ENCODE data around the gene MASP1. TPM values are rescaled to one million over a fixed set of nuclear protein-coding genes. Genes with fewer than 3 reads are reported as not detected.

Gene MASP1
- 0.76 and 5.2 TPM in 2 replicates for total RNA-seq (2012; rRNA removed)

- H3K4me2 ChIP-seq (ENCODE audit: low read length): peak within 1 kb of the TSS; percentile 60
- H3K4me3 ChIP-seq (ENCODE audit: low read length): peak within 1 kb of the TSS; percentile 5
- H3K36me3 ChIP-seq (ENCODE audit: insufficient read depth, low read length): no peaks in the 10 kb centered on the region
- H3K9me3 ChIP-seq (replicated peaks; ENCODE audit: low read length): no peaks in the 10 kb centered on the region
- H3K27me3 ChIP-seq (ENCODE audit: control insufficient read depth, insufficient read depth, low read length): no peaks in the 10 kb centered on the region
- H3K4me1 ChIP-seq (ENCODE audit: control insufficient read depth, insufficient read depth, low read length): peaks cover 12% of the 10 kb centered on the region
- H3K9ac ChIP-seq (ENCODE audit: low read depth, low read length): peak within 1 kb of the TSS; percentile 11
These were observed at the start of gene MASP1 for GRCh38 chr3:187291512-187292132. Gene MASP1 (minus strand): TSS chr3:187291737. CDS start chr3:187291632, 105 bp downstream.

GRCh38 chr3:187340578-187340977 is 49.0 kb upstream of the MASP1 start:
- no peak overlapping the region for H3K4me3 ChIP-seq (ENCODE audit: low read length)
- no peaks in the 10 kb centered on the region for H3K9me3 ChIP-seq (replicated peaks; ENCODE audit: low read length)
- H3K4me2 ChIP-seq (ENCODE audit: low read length): no peak overlapping the region
- no peak overlapping the region for H3K9ac ChIP-seq (ENCODE audit: low read depth, low read length)
- peaks cover 11% of the 10 kb centered on the region for H3K27me3 ChIP-seq (ENCODE audit: control insufficient read depth, insufficient read depth, low read length)
- H3K36me3 ChIP-seq (ENCODE audit: insufficient read depth, low read length): no peaks in the 10 kb centered on the region
- no peaks in the 10 kb centered on the region for H3K4me1 ChIP-seq (ENCODE audit: control insufficient read depth, insufficient read depth, low read length)

- Histone ChIP-seq H3K36me3 (ENCODE audit: insufficient read depth, low read length) (no peaks in the 10 kb centered on the region), H3K4me3 (ENCODE audit: low read length) (no peak overlapping the region), H3K9me3 (replicated peaks; ENCODE audit: low read length) (no peaks in the 10 kb centered on the region), H3K9ac (ENCODE audit: low read depth, low read length) (no peak overlapping the region), H3K4me1 (ENCODE audit: control insufficient read depth, insufficient read depth, low read length) (no peaks in the 10 kb centered on the region), H3K4me2 (ENCODE audit: low read length) (no peak overlapping the region), H3K27me3 (ENCODE audit: control insufficient read depth, insufficient read depth, low read length) (peaks cover 15% of the 10 kb centered on the region)
These were observed 44.8 kb upstream of the MASP1 start for GRCh38 chr3:187336322-187336721.

- no peak overlapping the region for H3K4me2 ChIP-seq (ENCODE audit: low read length)
- H3K9me3 ChIP-seq (replicated peaks; ENCODE audit: low read length): no peaks in the 10 kb centered on the region
- H3K4me1 ChIP-seq (ENCODE audit: control insufficient read depth, insufficient read depth, low read length): no peaks in the 10 kb centered on the region
- no peak overlapping the region for H3K9ac ChIP-seq (ENCODE audit: low read depth, low read length)
- H3K27me3 ChIP-seq (ENCODE audit: control insufficient read depth, insufficient read depth, low read length): peaks cover 16% of the 10 kb centered on the region
- H3K36me3 ChIP-seq (ENCODE audit: insufficient read depth, low read length): no peaks in the 10 kb centered on the region
- no peak overlapping the region for H3K4me3 ChIP-seq (ENCODE audit: low read length)
These were observed 43.4 kb upstream of the MASP1 start for GRCh38 chr3:187334904-187335303.

GRCh38 chr3:187328691-187329090 is 37.2 kb upstream of the MASP1 start:
- Histone ChIP-seq H3K9ac (ENCODE audit: low read depth, low read length) (no peak overlapping the region), H3K36me3 (ENCODE audit: insufficient read depth, low read length) (no peaks in the 10 kb centered on the region)

GRCh38 chr3:187327845-187328244 is 36.3 kb upstream of the MASP1 start:
- no peaks in the 10 kb centered on the region for H3K4me1 ChIP-seq (ENCODE audit: control insufficient read depth, insufficient read depth, low read length)
- peaks cover 17% of the 10 kb centered on the region for H3K27me3 ChIP-seq (ENCODE audit: control insufficient read depth, insufficient read depth, low read length)
- no peaks in the 10 kb centered on the region for H3K9me3 ChIP-seq (replicated peaks; ENCODE audit: low read length)
- H3K36me3 ChIP-seq (ENCODE audit: insufficient read depth, low read length): no peaks in the 10 kb centered on the region
- no peak overlapping the region for H3K4me2 ChIP-seq (ENCODE audit: low read length)
- no peak overlapping the region for H3K4me3 ChIP-seq (ENCODE audit: low read length)
- no peak overlapping the region for H3K9ac ChIP-seq (ENCODE audit: low read depth, low read length)

More at GRCh38 chr3:187328691-187329090, 37.2 kb upstream of the MASP1 start:
- no peaks in the 10 kb centered on the region for H3K4me1 ChIP-seq (ENCODE audit: control insufficient read depth, insufficient read depth, low read length)
- H3K27me3 ChIP-seq (ENCODE audit: control insufficient read depth, insufficient read depth, low read length): peaks cover 17% of the 10 kb centered on the region
- H3K4me2 ChIP-seq (ENCODE audit: low read length): no peak overlapping the region
- no peaks in the 10 kb centered on the region for H3K9me3 ChIP-seq (replicated peaks; ENCODE audit: low read length)
- H3K4me3 ChIP-seq (ENCODE audit: low read length): no peak overlapping the region

GRCh38 chr3:187325632-187326031 is 34.1 kb upstream of the MASP1 start:
- H3K9ac ChIP-seq (ENCODE audit: low read depth, low read length): no peak overlapping the region
- no peak overlapping the region for H3K4me2 ChIP-seq (ENCODE audit: low read length)
- H3K4me3 ChIP-seq (ENCODE audit: low read length): no peak overlapping the region
- no peaks in the 10 kb centered on the region for H3K9me3 ChIP-seq (replicated peaks; ENCODE audit: low read length)
- H3K27me3 ChIP-seq (ENCODE audit: control insufficient read depth, insufficient read depth, low read length): peaks cover 11% of the 10 kb centered on the region
- H3K4me1 ChIP-seq (ENCODE audit: control insufficient read depth, insufficient read depth, low read length): no peaks in the 10 kb centered on the region
- H3K36me3 ChIP-seq (ENCODE audit: insufficient read depth, low read length): no peaks in the 10 kb centered on the region

GRCh38 chr3:187323091-187323490 is 31.6 kb upstream of the MASP1 start:
- H3K9ac ChIP-seq (ENCODE audit: low read depth, low read length): no peak overlapping the region
- no peaks in the 10 kb centered on the region for H3K36me3 ChIP-seq (ENCODE audit: insufficient read depth, low read length)
- peaks cover 4% of the 10 kb centered on the region for H3K4me1 ChIP-seq (ENCODE audit: control insufficient read depth, insufficient read depth, low read length)
- peaks cover 15% of the 10 kb centered on the region for H3K27me3 ChIP-seq (ENCODE audit: control insufficient read depth, insufficient read depth, low read length)
- no peaks in the 10 kb centered on the region for H3K9me3 ChIP-seq (replicated peaks; ENCODE audit: low read length)
- H3K4me2 ChIP-seq (ENCODE audit: low read length): no peak overlapping the region
- no peak overlapping the region for H3K4me3 ChIP-seq (ENCODE audit: low read length)

- H3K36me3 ChIP-seq (ENCODE audit: insufficient read depth, low read length): no peaks in the 10 kb centered on the region
- peaks cover 4% of the 10 kb centered on the region for H3K4me1 ChIP-seq (ENCODE audit: control insufficient read depth, insufficient read depth, low read length)
- no peak overlapping the region for H3K4me3 ChIP-seq (ENCODE audit: low read length)
- H3K9ac ChIP-seq (ENCODE audit: low read depth, low read length): no peak overlapping the region
- H3K4me2 ChIP-seq (ENCODE audit: low read length): no peak overlapping the region
- no peaks in the 10 kb centered on the region for H3K9me3 ChIP-seq (replicated peaks; ENCODE audit: low read length)
- H3K27me3 ChIP-seq (ENCODE audit: control insufficient read depth, insufficient read depth, low read length): peaks cover 13% of the 10 kb centered on the region
These were observed 30.8 kb upstream of the MASP1 start for GRCh38 chr3:187322291-187322690.

GRCh38 chr3:187321766-187322165 is 30.2 kb upstream of the MASP1 start:
- H3K36me3 ChIP-seq (ENCODE audit: insufficient read depth, low read length): no peaks in the 10 kb centered on the region
- no peaks in the 10 kb centered on the region for H3K9me3 ChIP-seq (replicated peaks; ENCODE audit: low read length)
- H3K9ac ChIP-seq (ENCODE audit: low read depth, low read length): no peak overlapping the region
- peaks cover 18% of the 10 kb centered on the region for H3K27me3 ChIP-seq (ENCODE audit: control insufficient read depth, insufficient read depth, low read length)
- H3K4me3 ChIP-seq (ENCODE audit: low read length): no peak overlapping the region
- no peak overlapping the region for H3K4me2 ChIP-seq (ENCODE audit: low read length)
- H3K4me1 ChIP-seq (ENCODE audit: control insufficient read depth, insufficient read depth, low read length): peaks cover 4% of the 10 kb centered on the region

- no peaks in the 10 kb centered on the region for H3K9me3 ChIP-seq (replicated peaks; ENCODE audit: low read length)
- peak overlapping the region; percentile 71 for H3K9ac ChIP-seq (ENCODE audit: low read depth, low read length)
These were observed 28.3 kb upstream of the MASP1 start for GRCh38 chr3:187319699-187320302.

More at GRCh38 chr3:187319699-187320302, 28.3 kb upstream of the MASP1 start:
- H3K4me2 ChIP-seq (ENCODE audit: low read length): peak overlapping the region; percentile 93
- H3K4me3 ChIP-seq (ENCODE audit: low read length): peak overlapping the region; percentile 64
- H3K27me3 ChIP-seq (ENCODE audit: control insufficient read depth, insufficient read depth, low read length): peaks cover 21% of the 10 kb centered on the region
- H3K36me3 ChIP-seq (ENCODE audit: insufficient read depth, low read length): no peaks in the 10 kb centered on the region
- peaks cover 4% of the 10 kb centered on the region for H3K4me1 ChIP-seq (ENCODE audit: control insufficient read depth, insufficient read depth, low read length)

All from skeletal muscle satellite cell (primary cell).